ENCODE measurements around the gene SIAE.

- no peak for TF ChIP-seq CTCF (IDR thresholded peaks at IDR 0.05; ENCODE audit: control extremely low read depth in 1 of 3, insufficient read depth in 1 of 3, low read depth in 1 of 3, low read length in 3 of 3)
- no peak for TF ChIP-seq POLR2AphosphoS5 (IDR thresholded peaks at IDR 0.05; ENCODE audit: low read depth, low read length)
- TF ChIP-seq NRF1 (IDR thresholded peaks at IDR 0.05; ENCODE audit: low read depth, low read length), result no peak
- TF ChIP-seq SUZ12 (IDR thresholded peaks at IDR 0.05; ENCODE audit: low read length), result no peak
- TF ChIP-seq SIN3A (conservative IDR thresholded peaks at IDR 0.05 in 1 of 2, IDR thresholded peaks at IDR 0.05 in 1 of 2; ENCODE audit: low read depth in 1 of 2, low read length in 2 of 2), result no peak
- no peak for TF ChIP-seq ATF3 (IDR thresholded peaks at IDR 0.05; ENCODE audit: insufficient read depth, low read depth, low read length)
- TF ChIP-seq MAX (IDR thresholded peaks at IDR 0.05), result no peak
- TF ChIP-seq TBP (IDR thresholded peaks at IDR 0.05; ENCODE audit: low read depth, low read length), result no peak
- no peak for TF ChIP-seq CBX8 (IDR thresholded peaks at IDR 0.05; ENCODE audit: borderline replicate concordance, low read depth, low read length)
- no peak for TF ChIP-seq TAF1 (IDR thresholded peaks at IDR 0.05; ENCODE audit: low read depth, low read length)
Measured at GRCh38 chr11:124661553-124661952, 12.0 kb downstream of the SIAE start.
